HCT116 (cell line): Measurements from ENCODE around the gene MTFR1L. TPM values are rescaled to one million over a fixed set of nuclear protein-coding genes. Genes with fewer than 3 reads are reported as not detected.

Source experiments
- ATAC-seq: fragments of 200-7000 bp; cut with Tn5 transposase; 2 replicates; pipeline ENCODE4 v1.9.1; 2020; ENCODE audit warnings: mild to moderate bottlenecking, moderate library complexity
- BruUV-seq: library from RNA; stranded (reverse); fragments of 400-500 nt; replicated peaks from 2 replicates; lab custom pipeline; 2021; lab: Mats Ljungman, UMichigan
- CTCF ChIA-PET: fragments of 300-600 bp; sonication (Branson Sonifier 250); formaldehyde crosslinking; loops from one replicate; lab custom pipeline; 2021; ENCODE audit warnings: antibody characterized with exemption; lab: Charles Lee
- POLR2A ChIA-PET: fragments of 300-600, 350-600 bp; sonication (Branson Sonifier 250); formaldehyde crosslinking; loops from one replicate; lab custom pipeline; 2021; ENCODE audit warnings: antibody characterized with exemption; lab: Charles Lee
- RAD21 ChIA-PET, 2 experiments: fragments of 300-600 bp; sonication (Branson Sonifier 250); formaldehyde crosslinking; loops; one replicate each; lab custom pipeline; 2023; ENCODE audit warnings: low total read pairs in 2 of 2; ENCODE audit not compliant: uncharacterized antibody in 2 of 2, unreplicated experiment in 2 of 2, low non-redundant PET in 1 of 2; lab: Charles Lee
- DNase-seq: peaks from one replicate; pipeline ENCODE4 v3.0.0-alpha.2; 2010; ENCODE audit warnings: low read depth, low spot score
- H2AFZ ChIP-seq: fragments of 200-600 bp; shearing (Covaris generic), sonication (generic); 2 replicates; pipeline ENCODE4 v1.6.1; 2017; ENCODE audit warnings: low read depth, mixed run types, mixed read lengths, antibody characterized with exemption, low read length; ENCODE audit not compliant: poor library complexity, severe bottlenecking
- H3K27ac ChIP-seq: 2 replicates; pipeline ENCODE4 v1.5.1; 2012; ENCODE audit warnings: low read depth, low read length
- H3K27me3 ChIP-seq: fragments of 200-600 bp; sonication (generic); 2 replicates; pipeline ENCODE4 v1.6.1; 2016; ENCODE audit warnings: mixed run types, low read length, mixed read lengths; ENCODE audit not compliant: insufficient read depth
- H3K36me3 ChIP-seq, 2 experiments: fragments of 200-500 bp in 1 of 2; fragments of 200-600 bp in 1 of 2; sonication (Bioruptor generic) in 1 of 2; sonication (generic) in 1 of 2; 2 replicates each; pipeline versions ENCODE4 v1.5.1 to v1.6.1; 2014 to 2016; ENCODE audit warnings: low read length in 2 of 2, inconsistent platforms in 1 of 2, mixed read lengths in 1 of 2, mixed run types in 1 of 2; ENCODE audit not compliant: insufficient read depth in 2 of 2, control insufficient read depth in 1 of 2
- H3K4me1 ChIP-seq, 2 experiments: fragments of 200-600 bp in 1 of 2; sonication (generic) in 1 of 2; 2 replicates each; pipeline versions ENCODE4 v1.5.1 to v1.6.1; 2012 to 2017; ENCODE audit warnings: low read length in 2 of 2, inconsistent platforms in 1 of 2, mild to moderate bottlenecking in 1 of 2, mixed read lengths in 1 of 2, mixed run types in 1 of 2, moderate library complexity in 1 of 2; ENCODE audit not compliant: insufficient read depth in 2 of 2, control insufficient read depth in 1 of 2
- H3K4me2 ChIP-seq: fragments of 200-600 bp; sonication (generic); 2 replicates; pipeline ENCODE4 v1.6.1; 2017; ENCODE audit warnings: mixed run types, low read length, mixed read lengths
- H3K4me3 ChIP-seq, 2 experiments: fragments of 200-600 bp in 1 of 2; sonication (generic) in 1 of 2; replicated peaks in 1 of 2; 2 replicates each; pipeline ENCODE4 v1.5.1; 2011 to 2016; ENCODE audit warnings: low read length in 2 of 2, control low read depth in 1 of 2, low read depth in 1 of 2, mild to moderate bottlenecking in 1 of 2, mixed read lengths in 1 of 2, mixed run types in 1 of 2
- H3K79me2 ChIP-seq: fragments of 200-600 bp; sonication (generic); 2 replicates; pipeline ENCODE4 v1.6.1; 2017; ENCODE audit warnings: mild to moderate bottlenecking, mixed run types, low read length, moderate library complexity, mixed read lengths; ENCODE audit not compliant: insufficient read depth
- H3K9ac ChIP-seq: fragments of 200-600 bp; sonication (generic); 2 replicates; pipeline ENCODE4 v1.6.1; 2016; ENCODE audit warnings: low read length, mixed read lengths
- H3K9me2 ChIP-seq: fragments of 200-600 bp; sonication (generic), shearing (Covaris generic); 2 replicates; pipeline ENCODE4 v1.6.1; 2017; ENCODE audit warnings: mixed run types, mild to moderate bottlenecking, moderate library complexity; ENCODE audit not compliant: insufficient read depth
- H3K9me3 ChIP-seq, 2 experiments: fragments of 200-500 bp in 1 of 2; fragments of 200-600 bp in 1 of 2; sonication (Bioruptor generic) in 1 of 2; sonication (generic) in 1 of 2; 2 replicates each; pipeline ENCODE4 v1.6.1; 2014 to 2017; ENCODE audit warnings: low read length in 2 of 2, mixed read lengths in 2 of 2, inconsistent platforms in 1 of 2, low read depth in 1 of 2, mild to moderate bottlenecking in 1 of 2, mixed run types in 1 of 2, moderate library complexity in 1 of 2; ENCODE audit not compliant: control insufficient read depth in 1 of 2, insufficient read depth in 1 of 2
- H4K20me1 ChIP-seq: fragments of 200-600 bp; sonication (generic), shearing (Covaris generic); 2 replicates; pipeline ENCODE4 v1.6.1; 2017; ENCODE audit warnings: mixed run types, mild to moderate bottlenecking, moderate library complexity; ENCODE audit not compliant: insufficient read depth
- CBX3 ChIP-seq: IDR thresholded peaks from 2 replicates; pipeline ENCODE4 v1.6.1; 2012; ENCODE audit warnings: low read depth
- ELF1 ChIP-seq: IDR thresholded peaks from 2 replicates; pipeline ENCODE4 v1.6.1; 2012; ENCODE audit warnings: low read depth, borderline replicate concordance
- EZH2phosphoT487 ChIP-seq: fragments of 200-600 bp; IDR thresholded peaks from 2 replicates; pipeline ENCODE4 v1.6.1; 2018; ENCODE audit warnings: antibody characterized with exemption, borderline replicate concordance
- POLR2AphosphoS5 ChIP-seq: IDR thresholded peaks from 2 replicates; pipeline ENCODE4 v1.6.1; 2011; ENCODE audit warnings: mild to moderate bottlenecking, low read depth, low read length, moderate library complexity
- REST ChIP-seq: IDR thresholded peaks from 2 replicates; pipeline ENCODE4 v1.6.1; 2012; ENCODE audit warnings: low read depth
- SRF ChIP-seq: IDR thresholded peaks from 2 replicates; pipeline ENCODE4 v1.6.1; 2012; ENCODE audit warnings: low read depth
- YY1 ChIP-seq: IDR thresholded peaks from 2 replicates; pipeline ENCODE4 v1.6.1; 2011; ENCODE audit warnings: low read length, low read depth, moderate library complexity, mild to moderate bottlenecking; ENCODE audit not compliant: insufficient replicate concordance; ENCODE audit errors: extremely low read depth
- ZFX ChIP-seq: fragments of 450-650 bp; IDR thresholded peaks from 2 replicates; pipeline ENCODE4 v1.6.1; 2017
- ZNF274 ChIP-seq: fragments of 200-500 bp; sonication (Bioruptor generic); IDR thresholded peaks from 2 replicates; pipeline ENCODE4 v1.6.1; 2014; ENCODE audit warnings: mild to moderate bottlenecking, low read depth, low read length, inconsistent platforms
- intact Hi-C: fragments of 100-400 bp; cut with micrococcal nuclease; formaldehyde crosslinking; loops from 2 replicates; pipeline ENCODE4 v1.10.0; 2022
- total RNA-seq: library from RNA; stranded (reverse); gene quantifications from one replicate; pipeline ENCODE4 v1.2.1, GENCODE V29; 2021; ENCODE audit not compliant: unreplicated experiment

The MTFR1L gene
- total RNA-seq, 1 experiment from 2014 or later: 35.8 TPM

GRCh38 chr1:25806418-25806817 lies 13.3 kb upstream of the MTFR1L start:
- POLR2A ChIA-PET: no interaction called here
- intact Hi-C loops: no loop called here
- BruUV-seq: no TSS peak
- TF ChIP-seq ZNF274 (no peak), EZH2phosphoT487 (no peak), SRF (no peak), POLR2AphosphoS5 (no peak), CBX3 (no peak), REST (no peak), ZFX (no peak), YY1 (no peak), ELF1 (no peak)
- no peak for ATAC-seq
- no peak for DNase-seq
- Histone ChIP-seq H3K4me3 (no peak overlapping the region), H3K27me3 (no peaks in the 10 kb centered on the region), H3K4me1 (peaks cover 0 to 4% of the 10 kb centered on the region in 2 experiments; a peak in 1 of 4 replicates), H3K9ac (no peak overlapping the region), H3K9me3 (no peaks in the 10 kb centered on the region), H4K20me1 (no peaks in the 10 kb centered on the region), H3K79me2 (no peaks in the 10 kb centered on the region), H3K27ac (no peak overlapping the region), H3K9me2 (no peaks in the 10 kb centered on the region), H3K36me3 (no peaks in the 10 kb centered on the region; a peak in 1 of 4 replicates), H2AFZ (no peak overlapping the region), H3K4me2 (no peak overlapping the region)
- CTCF ChIA-PET: no interaction called here
- RAD21 ChIA-PET: no interaction called here
